Tibial nerve (tissue), 4 donors: ENCODE measurements around the gene PIP4K2C. TPM values are rescaled to one million over a fixed set of nuclear protein-coding genes. Genes with fewer than 3 reads are reported as not detected.
"Not testable (repeated sequence)": the region's sequence is repeated elsewhere in the genome, so short reads cannot be mapped to it uniquely, and the experiment has no call there.

Source experiments
- DNase-seq, 2 donors: peaks; one replicate each; pipeline ENCODE4 v3.0.0-alpha.2; 2019; ENCODE audit warnings: low spot score in 2 of 2
- H3K27ac ChIP-seq, 4 donors: fragments of 200-600 bp; sonication (generic) in 3 of 4; one replicate each; pipeline ENCODE4 v1.5.1; 2017 to 2019; ENCODE audit warnings: mild to moderate bottlenecking in 1 of 4
- H3K27me3 ChIP-seq, 2 donors: fragments of 200-600 bp; sonication (generic) in 1 of 2; one replicate each; pipeline versions ENCODE4 v1.5.1 to v1.6.0; 2017 to 2019
- H3K36me3 ChIP-seq, 3 donors: fragments of 200-600 bp; sonication (generic); one replicate each; pipeline ENCODE4 v1.5.1; 2018 to 2019
- H3K4me1 ChIP-seq, 4 donors: fragments of 200-600 bp; sonication (generic) in 3 of 4; one replicate each; pipeline ENCODE4 v1.5.1; 2017 to 2019
- H3K4me3 ChIP-seq, 4 donors: fragments of 200-600 bp; sonication (generic) in 3 of 4; one replicate each; pipeline ENCODE4 v1.5.1; 2017 to 2019; ENCODE audit warnings: mild to moderate bottlenecking in 1 of 4, moderate library complexity in 1 of 4
- H3K9me3 ChIP-seq, 4 donors: fragments of 200-600 bp; sonication (generic) in 3 of 4; one replicate each; pipeline ENCODE4 v1.5.1; 2017 to 2019
- CTCF ChIP-seq, 5 experiments: fragments of 200-600 bp in 3 of 5; fragments of 450-650 bp in 2 of 5; sonication (generic) in 3 of 5; IDR thresholded peaks; one replicate each; pipeline ENCODE4 v1.5.1; 2016 to 2019; ENCODE audit warnings: antibody characterized with exemption in 5 of 5, mild to moderate bottlenecking in 3 of 5, moderate library complexity in 2 of 5
- EP300 ChIP-seq, 2 donors: sonication (generic); formaldehyde crosslinking; IDR thresholded peaks; one replicate each; pipeline ENCODE4 v1.6.1; 2017; ENCODE audit warnings: antibody characterized with exemption in 2 of 2, mild to moderate bottlenecking in 1 of 2
- POLR2A ChIP-seq, 2 donors: fragments of 450-650 bp; IDR thresholded peaks; one replicate each; pipeline ENCODE4 v1.6.1; 2017; ENCODE audit warnings: antibody characterized with exemption in 2 of 2, mild to moderate bottlenecking in 2 of 2, moderate library complexity in 2 of 2
- WGBS, 2 donors: methylation state at CpG; one replicate each; pipeline ENCODE4 v1.1.5; 2018; 5-methylcytosine and 5-hydroxymethylcytosine counted together
- total RNA-seq, 4 donors: library from RNA; depleted of rRNA; stranded (reverse); fragments of >200 nt; gene quantifications; one replicate each; pipeline ENCODE4 v1.1.0, GENCODE V29; 2016

Gene PIP4K2C
- total RNA-seq, 4 donors from 2014 or later: 29.5 to 67.7 (median 35.9) TPM

GRCh38 chr12:57614948-57615500 lies 24.0 kb downstream of the PIP4K2C start:
- 82 to 84% methylated on average over 11 of the region's 11 CpGs for WGBS, 2 donors
- Histone ChIP-seq H3K27ac (no peak overlapping the region), H3K36me3 (peaks cover 0 to 43% (median 0%) of the 10 kb centered on the region in 3 donors), H3K9me3 (no peaks in the 10 kb centered on the region), H3K4me1 (peaks cover 0 to 62% (median 11%) of the 10 kb centered on the region in 4 donors), H3K27me3 (peaks cover 0 to 10% of the 10 kb centered on the region in 2 donors), H3K4me3 (no peak overlapping the region)
- no peak for DNase-seq
- TF ChIP-seq CTCF (IDR thresholded peaks at IDR 0.05): no peak
- no peak for TF ChIP-seq EP300 (IDR thresholded peaks at IDR 0.05)
- no peak for TF ChIP-seq POLR2A (IDR thresholded peaks at IDR 0.05)

- peaks cover 0 to 16% of the 10 kb centered on the region in 2 donors for H3K27me3 ChIP-seq
- H3K36me3 ChIP-seq: peaks cover 0 to 43% (median 0%) of the 10 kb centered on the region in 3 donors
- H3K4me3 ChIP-seq: no peak overlapping the region
- WGBS, 2 donors: 74 to 91% methylated on average over 4 to 5 of the region's 5 CpGs
- TF ChIP-seq EP300 (IDR thresholded peaks at IDR 0.05): no peak
- TF ChIP-seq CTCF (IDR thresholded peaks at IDR 0.05): no peak
- no peak for TF ChIP-seq POLR2A (IDR thresholded peaks at IDR 0.05)
- H3K9me3 ChIP-seq: no peaks in the 10 kb centered on the region
- no peak for DNase-seq
- peaks cover 0 to 58% (median 12%) of the 10 kb centered on the region in 4 donors for H3K4me1 ChIP-seq
- no peak overlapping the region for H3K27ac ChIP-seq
These were observed 24.6 kb downstream of the PIP4K2C start for GRCh38 chr12:57615637-57616036.

GRCh38 chr12:57616383-57617101 lies 25.6 kb downstream of the PIP4K2C start:
- DNase-seq: no peak
- Histone ChIP-seq H3K4me1 (peaks cover 0 to 58% (median 19%) of the 10 kb centered on the region in 4 donors), H3K27me3 (peaks cover 0 to 26% of the 10 kb centered on the region in 2 donors), H3K4me3 (no peak overlapping the region), H3K36me3 (peaks cover 0 to 43% (median 0%) of the 10 kb centered on the region in 3 donors), H3K27ac (no peak overlapping the region), H3K9me3 (no peaks in the 10 kb centered on the region)
- WGBS, 2 donors: 74 to 79% methylated on average over 3 of the region's 3 CpGs
- no peak for TF ChIP-seq POLR2A (IDR thresholded peaks at IDR 0.05)
- no peak for TF ChIP-seq EP300 (IDR thresholded peaks at IDR 0.05)
- no peak for TF ChIP-seq CTCF (IDR thresholded peaks at IDR 0.05)

GRCh38 chr12:57617942-57618341 lies 26.9 kb downstream of the PIP4K2C start:
- WGBS, 2 donors: 61 to 62% methylated on average over 10 to 11 of the region's 11 CpGs
- Histone ChIP-seq H3K9me3 (no peaks in the 10 kb centered on the region), H3K4me1 (peaks cover 0 to 50% (median 19%) of the 10 kb centered on the region in 4 donors), H3K36me3 (peaks cover 0 to 43% (median 0%) of the 10 kb centered on the region in 3 donors), H3K4me3 (no peak overlapping the region), H3K27me3 (peaks cover 0 to 39% of the 10 kb centered on the region in 2 donors), H3K27ac (no peak overlapping the region)
- no peak for DNase-seq
- no peak for TF ChIP-seq CTCF (IDR thresholded peaks at IDR 0.05)
- TF ChIP-seq POLR2A (IDR thresholded peaks at IDR 0.05): no peak
- no peak for TF ChIP-seq EP300 (IDR thresholded peaks at IDR 0.05)

- Histone ChIP-seq H3K4me1 (peaks cover 0 to 45% (median 19%) of the 10 kb centered on the region in 4 donors), H3K36me3 (peaks cover 0 to 43% (median 0%) of the 10 kb centered on the region in 3 donors), H3K27me3 (peaks cover 0 to 39% of the 10 kb centered on the region in 2 donors)
- 91% methylated on average over 6 of the region's 6 CpGs for WGBS, 2 donors
- not testable (repeated sequence) for H3K4me3 ChIP-seq, H3K27ac ChIP-seq, H3K9me3 ChIP-seq, DNase-seq
These were observed 27.4 kb downstream of the PIP4K2C start for GRCh38 chr12:57618431-57618830.
